Smooth muscle cell (in vitro differentiated cells): ENCODE results near the gene CNR2. TPM values are rescaled to one million over a fixed set of nuclear protein-coding genes. Genes with fewer than 3 reads are reported as not detected.
"Not testable (repeated sequence)": the region's sequence is repeated elsewhere in the genome, so short reads cannot be mapped to it uniquely, and the experiment has no call there.

Source experiments
- DNase-seq: peaks from one replicate; lab custom pipeline; 2025; ENCODE audit not compliant: unreplicated experiment; lab: John Stamatoyannopoulos, UW
- H2AFZ ChIP-seq: fragments of 200-600 bp; sonication (generic); 2 replicates; pipeline ENCODE4 v1.6.0; 2016; ENCODE audit warnings: antibody characterized with exemption, low read depth, mild to moderate bottlenecking
- H3F3A ChIP-seq: fragments of 200-600 bp; sonication (generic); 2 replicates; pipeline ENCODE4 v1.6.0; 2017; ENCODE audit warnings: antibody characterized with exemption, low read depth
- H3K27ac ChIP-seq: fragments of 200-600 bp; sonication (generic); 2 replicates; pipeline ENCODE4 v1.5.1; 2016; ENCODE audit warnings: low read depth, mild to moderate bottlenecking
- H3K27me3 ChIP-seq: fragments of 200-600 bp; sonication (generic); 2 replicates; pipeline ENCODE4 v1.6.1; 2016; ENCODE audit warnings: low read depth, mild to moderate bottlenecking
- H3K36me3 ChIP-seq: fragments of 200-600 bp; sonication (generic); 2 replicates; pipeline ENCODE4 v1.5.1; 2016; ENCODE audit warnings: low read depth
- H3K4me1 ChIP-seq: fragments of 200-600 bp; sonication (generic); 2 replicates; pipeline ENCODE4 v1.5.1; 2016; ENCODE audit warnings: low read depth
- H3K4me2 ChIP-seq: fragments of 200-600 bp; sonication (generic); 2 replicates; pipeline ENCODE4 v1.6.0; 2016; ENCODE audit warnings: mild to moderate bottlenecking
- H3K4me3 ChIP-seq: fragments of 200-600 bp; sonication (generic); 2 replicates; pipeline ENCODE4 v1.5.1; 2016; ENCODE audit warnings: mild to moderate bottlenecking
- H3K79me2 ChIP-seq: fragments of 200-600 bp; sonication (generic); 2 replicates; pipeline ENCODE4 v1.6.0; 2016; ENCODE audit warnings: low read depth, mild to moderate bottlenecking
- H3K9ac ChIP-seq: fragments of 200-600 bp; sonication (generic); 2 replicates; pipeline ENCODE4 v1.6.0; 2016; ENCODE audit warnings: low read depth
- H3K9me3 ChIP-seq: fragments of 200-600 bp; sonication (generic); replicated peaks from 2 replicates; pipeline ENCODE4 v1.5.1; 2016; ENCODE audit warnings: low read depth
- H4K20me1 ChIP-seq: fragments of 200-600 bp; sonication (generic); 2 replicates; pipeline ENCODE4 v1.6.0; 2016; ENCODE audit warnings: low read depth
- CTCF ChIP-seq: fragments of 200-600 bp; sonication (generic); IDR thresholded peaks from 2 replicates; pipeline ENCODE4 v1.5.1; 2017; ENCODE audit warnings: borderline replicate concordance, mild to moderate bottlenecking, antibody characterized with exemption; ENCODE audit not compliant: insufficient read depth, poor library complexity, severe bottlenecking
- WGBS: methylation state at CpG from one replicate; pipeline ENCODE4 v1.1.7; 2016; ENCODE audit warnings: low lambda C conversion rate; 5-methylcytosine and 5-hydroxymethylcytosine counted together
- polyA plus RNA-seq: library from polyadenylated mRNA; unstranded; fragments of >200 nt; fragmentation: Nextera tagmentation; extraction: Ambion mirVana; gene quantifications from 2 replicates; pipeline ENCODE4 v1.2.1, GENCODE V29; 2016
- total RNA-seq: library from RNA; depleted of rRNA; stranded (reverse); fragments of >200 nt; gene quantifications from 2 replicates; pipeline ENCODE4 v1.2.3, GENCODE V29; 2014

CNR2 gene
- total and polyA plus RNA-seq, 2 experiments from 2014 or later: not detected

- no peak for DNase-seq
- Histone ChIP-seq H3K79me2 (no peaks in the 10 kb centered on the region), H3K9me3 (no peaks in the 10 kb centered on the region), H3K4me3 (no peak overlapping the region), H3K27ac (no peak overlapping the region), H3K4me2 (no peak overlapping the region), H2AFZ (no peak overlapping the region), H3K9ac (no peak overlapping the region), H4K20me1 (no peaks in the 10 kb centered on the region), H3K27me3 (peaks cover 52% of the 10 kb centered on the region), H3K4me1 (no peaks in the 10 kb centered on the region), H3K36me3 (no peaks in the 10 kb centered on the region), H3F3A (no peaks in the 10 kb centered on the region)
- no peak for TF ChIP-seq CTCF
- 82% methylated on average over 10 of the region's 10 CpGs for WGBS
Observed at GRCh38 chr1:23904748-23905357, 8.3 kb downstream of the CNR2 start.

GRCh38 chr1:23903754-23904153 lies 9.4 kb downstream of the CNR2 start:
- Histone ChIP-seq H3K27me3 (peaks cover 52% of the 10 kb centered on the region), H2AFZ (no peak overlapping the region), H3K4me1 (no peaks in the 10 kb centered on the region), H4K20me1 (no peaks in the 10 kb centered on the region), H3K9me3 (no peaks in the 10 kb centered on the region), H3F3A (no peaks in the 10 kb centered on the region), H3K36me3 (no peaks in the 10 kb centered on the region), H3K27ac (no peak overlapping the region), H3K79me2 (no peaks in the 10 kb centered on the region), H3K4me2 (no peak overlapping the region), H3K9ac (no peak overlapping the region), H3K4me3 (no peak overlapping the region)
- no peak for DNase-seq
- WGBS: 68% methylated on average over 6 of the region's 6 CpGs
- no peak for TF ChIP-seq CTCF

- Histone ChIP-seq H3K4me2 (peak overlapping the region; percentile 84), H3K4me3 (peak overlapping the region; percentile 44), H2AFZ (no peak overlapping the region), H3F3A (no peaks in the 10 kb centered on the region), H3K4me1 (no peaks in the 10 kb centered on the region), H3K36me3 (no peaks in the 10 kb centered on the region), H3K27ac (no peak overlapping the region), H3K79me2 (no peaks in the 10 kb centered on the region), H3K9me3 (no peaks in the 10 kb centered on the region), H3K27me3 (peaks cover 52% of the 10 kb centered on the region), H3K9ac (no peak overlapping the region), H4K20me1 (no peaks in the 10 kb centered on the region)
- WGBS: 30% methylated on average over 70 of the region's 92 CpGs
- no peak for DNase-seq
- no peak for TF ChIP-seq CTCF
Observed at GRCh38 chr1:23902321-23903278, 10.6 kb downstream of the CNR2 start.

- H3K4me3 ChIP-seq, H3K4me1 ChIP-seq, H3K27ac ChIP-seq, H3K4me2 ChIP-seq, DNase-seq, H3K79me2 ChIP-seq, H4K20me1 ChIP-seq, H3K36me3 ChIP-seq, H3K9me3 ChIP-seq, H2AFZ ChIP-seq, H3F3A ChIP-seq, H3K9ac ChIP-seq: not testable (repeated sequence)
- H3K27me3 ChIP-seq: peaks cover 45% of the 10 kb centered on the region
- 79% methylated on average over 8 of the region's 8 CpGs for WGBS
Observed at GRCh38 chr1:23900017-23900416, 13.1 kb downstream of the CNR2 start.
